ENCODE results near the gene FAM9C. TPM values are rescaled to one million over a fixed set of nuclear protein-coding genes. Genes with fewer than 3 reads are reported as not detected.
A peak's percentile ranks its signal among the peaks of the same experiment; 100 is the strongest.

Gene FAM9C
- not detected for total RNA-seq

GRCh38 chrX:13044441-13044840 lies at the start of gene FAM9C:
Gene FAM9C (minus strand): TSS chrX:13044620. CDS start chrX:13043789, 831 bp downstream.
- intact Hi-C loops (cut with DNase I; ENCODE audit: low total_unique reads), result no loop called here
- DNase-seq (ENCODE audit: low spot score in 2 of 2), result no peak
- WGBS, 2 donors, result 82 to 87% methylated on average over 13 to 21 of the region's 21 CpGs
- no peak within 1 kb of the TSS for H3K4me3 ChIP-seq (ENCODE audit: low read depth, poor library complexity, severe bottlenecking)
- no peak for TF ChIP-seq CTCF (IDR thresholded peaks at IDR 0.05)
- no peak for TF ChIP-seq POLR2A (IDR thresholded peaks at IDR 0.05)

DNA sequence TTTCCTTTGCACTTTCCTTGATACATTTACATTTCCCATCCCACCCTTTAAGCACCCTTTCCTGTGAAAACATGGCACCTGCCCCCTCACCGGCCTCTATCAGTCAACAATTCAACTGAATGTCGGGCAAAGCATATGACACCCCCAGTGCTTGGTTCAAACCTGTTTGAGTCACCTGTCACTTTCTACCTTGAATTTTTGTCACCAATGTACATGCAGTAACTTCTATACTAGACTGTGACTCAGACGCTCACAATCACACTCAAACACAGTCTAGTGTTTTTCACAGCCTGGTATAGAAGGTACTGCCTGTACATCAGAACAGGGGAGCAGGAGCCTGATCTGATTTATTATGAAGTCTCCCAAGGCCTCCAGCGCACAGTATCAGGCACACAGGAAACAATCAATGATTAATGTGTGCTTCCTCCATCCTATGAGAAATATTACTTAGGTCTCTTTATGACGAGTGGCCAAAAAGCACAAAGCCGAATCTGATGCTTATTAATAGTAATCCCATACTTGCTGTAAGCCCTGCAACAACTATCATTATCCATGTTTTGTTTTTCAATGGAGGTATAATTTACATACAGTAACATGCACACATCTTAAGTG lies 49.2 kb upstream of the FAM9C start:
- DNase-seq (ENCODE audit: low spot score in 2 of 2), result no peak
- no peak for TF ChIP-seq POLR2A (IDR thresholded peaks at IDR 0.05)
- no peak for TF ChIP-seq CTCF (IDR thresholded peaks at IDR 0.05)
- intact Hi-C loops (cut with DNase I; ENCODE audit: low total_unique reads), result no loop called here
- H3K4me3 ChIP-seq (ENCODE audit: low read depth, poor library complexity, severe bottlenecking), result no peak overlapping the region
- WGBS, 2 donors, result 85 to 88% methylated on average over 6 of the region's 6 CpGs

DNA sequence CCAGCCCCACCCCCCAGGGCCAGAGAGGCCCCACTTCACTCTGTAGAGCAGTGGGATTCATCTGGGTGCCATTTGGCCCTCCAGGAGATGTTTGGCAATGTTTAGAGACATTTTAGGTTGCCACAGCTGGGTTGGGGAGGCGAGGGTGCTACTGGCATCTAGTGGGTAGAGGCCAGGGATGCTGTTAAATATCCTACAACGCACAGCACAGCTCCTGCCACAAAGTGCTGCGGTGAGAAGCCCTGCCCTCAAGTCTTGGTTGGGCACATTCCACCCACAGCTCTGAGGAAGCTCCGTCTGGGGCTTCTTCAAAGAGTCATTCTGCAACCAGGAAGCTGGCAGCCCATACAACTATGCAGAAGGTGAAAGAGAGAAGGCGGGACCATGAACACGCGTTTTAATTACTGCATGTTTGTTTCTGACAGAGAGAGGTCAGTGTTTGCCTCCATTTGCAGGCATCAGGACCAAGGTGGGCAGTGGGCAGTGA lies 48.1 kb upstream of the FAM9C start:
- TF ChIP-seq CTCF (IDR thresholded peaks at IDR 0.05), result no peak
- no peak for TF ChIP-seq POLR2A (IDR thresholded peaks at IDR 0.05)
- peak in 1 of 2 donors; percentile 87 for DNase-seq (ENCODE audit: low spot score in 2 of 2)
- intact Hi-C loops (cut with DNase I; ENCODE audit: low total_unique reads), result no loop called here

GRCh38 chrX:13091111-13091765 lies 46.8 kb upstream of the FAM9C start:
- TF ChIP-seq POLR2A (IDR thresholded peaks at IDR 0.05) (no peak), CTCF (IDR thresholded peaks at IDR 0.05) (no peak)
- no peak overlapping the region for H3K4me3 ChIP-seq (ENCODE audit: low read depth, poor library complexity, severe bottlenecking)
- intact Hi-C loops (cut with DNase I; ENCODE audit: low total_unique reads), result no loop called here
- DNase-seq (ENCODE audit: low spot score in 2 of 2), result no peak
- WGBS, 2 donors, result 64 to 78% methylated on average over 6 of the region's 6 CpGs

More for the DNA sequence above, 48.1 kb upstream of the FAM9C start:
- H3K4me3 ChIP-seq (ENCODE audit: low read depth, poor library complexity, severe bottlenecking), result no peak overlapping the region
- WGBS, 2 donors, result 65 to 85% methylated on average over 6 to 7 of the region's 7 CpGs

- DNase-seq (ENCODE audit: low spot score in 2 of 2), result no peak
- intact Hi-C loops (cut with DNase I; ENCODE audit: low total_unique reads), result no loop called here
- H3K4me3 ChIP-seq (ENCODE audit: low read depth, poor library complexity, severe bottlenecking), result no peak overlapping the region
- WGBS, 2 donors, result 56 to 66% methylated on average over 14 of the region's 14 CpGs
- TF ChIP-seq POLR2A (IDR thresholded peaks at IDR 0.05), result no peak
- TF ChIP-seq CTCF (IDR thresholded peaks at IDR 0.05), result no peak
Observed at GRCh38 chrX:13090339-13091110, 46.1 kb upstream of the FAM9C start.
